AG09309 (cell line): ENCODE measurements around the gene PPP6R2.

Experiments
- DNase-seq: peaks from one replicate; pipeline ENCODE4 v3.0.0-alpha.2; 2010; ENCODE audit warnings: low read depth
- H3K4me3 ChIP-seq: 2 replicates; pipeline ENCODE4 v1.5.1; 2011; ENCODE audit warnings: mild to moderate bottlenecking, low read depth, low read length, moderate library complexity; ENCODE audit not compliant: control insufficient read depth
- CTCF ChIP-seq: IDR thresholded peaks from 2 replicates; pipeline ENCODE4 v1.5.1; 2011; ENCODE audit warnings: mild to moderate bottlenecking, low read depth, low read length, inconsistent platforms; ENCODE audit not compliant: insufficient read depth, control insufficient read depth; ENCODE audit errors: missing control alignments

PPP6R2 gene

GRCh38 chr22:50439314-50439870 lies 96.3 kb downstream of the PPP6R2 start:
- DNase-seq = no peak
- TF ChIP-seq CTCF = no peak
- no peak overlapping the region for H3K4me3 ChIP-seq

- no peak for DNase-seq
- H3K4me3 ChIP-seq = no peak overlapping the region
- no peak for TF ChIP-seq CTCF
Measured at GRCh38 chr22:50439871-50440331, 96.8 kb downstream of the PPP6R2 start.

GRCh38 chr22:50440544-50441249 lies 97.6 kb downstream of the PPP6R2 start:
- no peak for DNase-seq
- no peak for TF ChIP-seq CTCF
- no peak overlapping the region for H3K4me3 ChIP-seq

GRCh38 chr22:50441428-50441993 lies 98.4 kb downstream of the PPP6R2 start:
- no peak overlapping the region for H3K4me3 ChIP-seq
- TF ChIP-seq CTCF = no peak
- no peak for DNase-seq

GRCh38 chr22:50443197-50443596 lies 100.1 kb downstream of the PPP6R2 start:
- TF ChIP-seq CTCF = no peak
- no peak for DNase-seq
- no peak overlapping the region for H3K4me3 ChIP-seq

- DNase-seq = no peak
- no peak for TF ChIP-seq CTCF
- H3K4me3 ChIP-seq = no peak overlapping the region
Measured at GRCh38 chr22:50443801-50444625, 100.9 kb downstream of the PPP6R2 start.
